Measurements from ENCODE around the gene TIMP3. TPM values are rescaled to one million over a fixed set of nuclear protein-coding genes. Genes with fewer than 3 reads are reported as not detected.
A peak's percentile ranks its signal among the peaks of the same experiment; 100 is the strongest.

Gene TIMP3
- total RNA-seq, 6 donors from 2014 or later, result 196 to 659 (median 531) TPM

DNA sequence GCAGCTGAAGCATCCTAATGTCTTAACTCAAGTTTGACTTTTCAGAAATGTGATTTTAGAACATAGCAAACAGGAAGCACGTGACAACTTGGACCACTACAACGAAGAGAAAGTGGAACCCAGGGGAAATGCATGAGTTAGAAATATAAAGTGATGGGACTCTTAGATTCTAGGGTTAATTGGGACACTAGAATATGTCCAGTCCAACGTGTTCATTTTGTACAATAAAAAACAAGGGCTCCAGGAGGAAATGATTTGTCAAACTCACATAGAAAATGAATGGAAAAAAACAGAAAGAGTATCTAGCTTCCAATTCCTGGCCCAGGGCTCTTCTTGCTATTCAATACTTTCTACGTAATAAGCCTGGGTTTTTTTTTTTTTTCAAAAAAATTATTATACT lies 30.7 kb downstream of the TIMP3 start:
- H3K9me3 ChIP-seq, result no peaks in the 10 kb centered on the region
- no peaks in the 10 kb centered on the region for H3K27me3 ChIP-seq
- DNase-seq, result no peak
- TF ChIP-seq EP300 (IDR thresholded peaks at IDR 0.05) (no peak), POLR2AphosphoS5 (IDR thresholded peaks at IDR 0.05) (no peak), POLR2A (IDR thresholded peaks at IDR 0.05) (no peak)
- TF ChIP-seq, protein P1, sequence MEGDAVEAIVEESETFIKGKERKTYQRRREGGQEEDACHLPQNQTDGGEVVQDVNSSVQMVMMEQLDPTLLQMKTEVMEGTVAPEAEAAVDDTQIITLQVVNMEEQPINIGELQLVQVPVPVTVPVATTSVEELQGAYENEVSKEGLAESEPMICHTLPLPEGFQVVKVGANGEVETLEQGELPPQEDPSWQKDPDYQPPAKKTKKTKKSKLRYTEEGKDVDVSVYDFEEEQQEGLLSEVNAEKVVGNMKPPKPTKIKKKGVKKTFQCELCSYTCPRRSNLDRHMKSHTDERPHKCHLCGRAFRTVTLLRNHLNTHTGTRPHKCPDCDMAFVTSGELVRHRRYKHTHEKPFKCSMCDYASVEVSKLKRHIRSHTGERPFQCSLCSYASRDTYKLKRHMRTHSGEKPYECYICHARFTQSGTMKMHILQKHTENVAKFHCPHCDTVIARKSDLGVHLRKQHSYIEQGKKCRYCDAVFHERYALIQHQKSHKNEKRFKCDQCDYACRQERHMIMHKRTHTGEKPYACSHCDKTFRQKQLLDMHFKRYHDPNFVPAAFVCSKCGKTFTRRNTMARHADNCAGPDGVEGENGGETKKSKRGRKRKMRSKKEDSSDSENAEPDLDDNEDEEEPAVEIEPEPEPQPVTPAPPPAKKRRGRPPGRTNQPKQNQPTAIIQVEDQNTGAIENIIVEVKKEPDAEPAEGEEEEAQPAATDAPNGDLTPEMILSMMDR (IDR thresholded peaks at IDR 0.05), result no peak
- no peak overlapping the region for H3K4me3 ChIP-seq
- no peak for ATAC-seq (ENCODE audit: low FRiP score in 2 of 2)
- H3K27ac ChIP-seq, result peak overlapping the region in 2 of 4 donors; percentile 59 to 63
- H3K36me3 ChIP-seq, result peaks cover 0 to 91% (median 10%) of the 10 kb centered on the region in 4 donors
- peaks cover 68 to 97% (median 76%) of the 10 kb centered on the region in 4 donors for H3K4me1 ChIP-seq
- 23 to 31% methylated on average over 4 of the region's 4 CpGs for WGBS, 2 donors

DNA sequence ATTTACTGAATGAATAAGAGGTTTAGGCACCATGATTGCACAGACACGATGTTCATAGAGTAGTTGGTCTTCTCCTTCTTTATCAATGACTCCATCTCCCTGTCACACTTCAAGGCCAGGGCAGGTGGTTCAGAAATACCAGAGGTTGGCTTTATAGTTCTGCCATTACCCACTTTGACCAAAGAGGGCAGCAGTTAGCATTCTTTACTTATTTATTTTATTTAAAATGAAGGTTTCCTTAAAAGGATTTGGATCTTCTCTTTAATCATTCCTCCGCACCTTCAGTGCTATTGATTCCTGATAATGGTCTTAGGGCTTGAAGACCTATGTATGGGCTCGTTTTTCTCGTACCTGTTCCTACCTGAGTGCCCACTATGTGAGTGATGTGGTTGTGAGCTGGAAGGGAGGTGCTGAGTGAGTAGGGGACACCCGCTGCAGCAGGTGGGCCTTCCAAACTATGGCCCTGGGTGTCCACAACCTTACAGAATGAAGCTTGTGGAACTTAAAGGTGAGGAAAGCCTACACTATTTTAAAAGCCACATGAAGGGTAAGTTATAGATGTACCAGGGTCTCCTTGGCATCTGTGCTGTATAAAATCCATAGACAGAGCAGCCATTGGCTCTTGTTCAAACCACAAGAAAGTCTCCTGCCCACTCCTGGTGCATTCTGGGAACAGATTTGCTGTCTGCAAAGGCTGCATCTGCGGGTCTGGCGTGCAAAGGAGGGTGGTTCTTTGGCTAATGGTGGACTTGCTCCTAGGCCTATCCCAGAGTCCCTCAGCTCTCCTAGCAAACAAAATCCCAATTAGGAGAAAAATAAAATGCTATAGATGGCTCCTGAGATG lies 35.0 kb downstream of the TIMP3 start:
- no peaks in the 10 kb centered on the region for H3K9me3 ChIP-seq
- ATAC-seq (ENCODE audit: low FRiP score in 2 of 2) (no peak), DNase-seq (no peak)
- peaks cover 0 to 94% (median 13%) of the 10 kb centered on the region in 4 donors for H3K36me3 ChIP-seq
- peaks cover 51 to 94% (median 70%) of the 10 kb centered on the region in 4 donors for H3K4me1 ChIP-seq
- H3K27me3 ChIP-seq, result no peaks in the 10 kb centered on the region
- TF ChIP-seq POLR2AphosphoS5 (IDR thresholded peaks at IDR 0.05) (no peak), EP300 (IDR thresholded peaks at IDR 0.05) (no peak)
- TF ChIP-seq, protein P1 (IDR thresholded peaks at IDR 0.05), result peak in 4 of 6 experiments; percentile 16 to 37 (median 30)
- no peak overlapping the region for H3K4me3 ChIP-seq
- WGBS, 2 donors, result 67 to 72% methylated on average over 7 of the region's 7 CpGs
- H3K27ac ChIP-seq, result peak overlapping the region in 3 of 4 donors; percentile 8 to 57 (median 22)

DNA sequence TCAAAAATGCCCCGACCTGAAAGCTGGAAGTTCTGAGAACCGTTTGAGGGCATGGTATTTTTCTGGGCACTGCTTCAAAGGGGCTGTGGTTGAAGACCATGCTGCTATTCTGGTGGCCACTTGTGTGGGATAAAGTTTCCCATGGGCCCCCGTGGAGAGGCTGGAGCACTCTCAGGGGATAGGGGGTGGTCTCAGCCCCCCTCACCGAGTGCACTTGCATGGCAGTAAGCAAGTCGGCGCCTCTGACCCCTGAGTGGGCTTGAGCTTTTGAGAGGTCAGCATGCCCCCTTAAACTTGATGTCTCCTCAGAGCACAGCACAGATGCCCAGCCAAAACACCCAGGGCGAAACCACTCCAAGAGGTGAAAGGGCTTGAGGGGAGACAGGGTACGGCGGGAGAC lies 35.6 kb downstream of the TIMP3 start:
- Histone ChIP-seq H3K4me3 (no peak overlapping the region), H3K36me3 (peaks cover 0 to 95% (median 13%) of the 10 kb centered on the region in 4 donors), H3K4me1 (peaks cover 49 to 94% (median 65%) of the 10 kb centered on the region in 4 donors), H3K9me3 (no peaks in the 10 kb centered on the region), H3K27ac (peak overlapping the region in 2 of 4 donors; percentile 23 to 57), H3K27me3 (no peaks in the 10 kb centered on the region)
- no peak for DNase-seq
- TF ChIP-seq, protein P1 (IDR thresholded peaks at IDR 0.05), result no peak
- no peak for TF ChIP-seq POLR2AphosphoS5 (IDR thresholded peaks at IDR 0.05)
- TF ChIP-seq POLR2A (IDR thresholded peaks at IDR 0.05), result no peak
- no peak for TF ChIP-seq EP300 (IDR thresholded peaks at IDR 0.05)
- ATAC-seq (ENCODE audit: low FRiP score in 2 of 2), result no peak
- WGBS, 2 donors, result 81 to 84% methylated on average over 9 of the region's 9 CpGs

DNA sequence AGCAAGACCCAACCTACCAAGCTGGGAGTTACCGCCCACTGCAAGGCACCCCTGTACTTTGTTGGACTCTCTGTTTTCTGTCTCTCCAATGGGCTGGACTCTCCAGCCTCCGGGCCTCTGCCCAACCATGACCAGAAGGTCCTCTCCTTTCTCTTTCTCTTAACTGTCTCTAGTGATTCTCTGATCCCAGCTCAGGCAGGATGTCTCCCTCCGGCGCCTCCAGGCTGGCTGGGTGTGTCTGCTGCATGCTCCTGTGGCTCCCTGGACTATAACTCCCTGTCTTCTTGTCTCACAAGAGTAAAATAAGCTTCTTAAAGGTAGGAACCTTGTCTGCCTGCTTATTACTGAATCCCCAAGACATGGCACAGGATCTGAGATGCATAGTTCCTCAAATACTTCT lies 36.3 kb downstream of the TIMP3 start:
- DNase-seq (no peak), ATAC-seq (ENCODE audit: low FRiP score in 2 of 2) (no peak)
- Histone ChIP-seq H3K27ac (peak overlapping the region in 2 of 4 donors; percentile 23 to 62), H3K4me1 (peaks cover 47 to 91% (median 62%) of the 10 kb centered on the region in 4 donors), H3K36me3 (peaks cover 0 to 95% (median 12%) of the 10 kb centered on the region in 4 donors), H3K27me3 (no peaks in the 10 kb centered on the region), H3K4me3 (no peak overlapping the region), H3K9me3 (no peaks in the 10 kb centered on the region)
- TF ChIP-seq POLR2AphosphoS5 (IDR thresholded peaks at IDR 0.05) (no peak), EP300 (IDR thresholded peaks at IDR 0.05) (no peak), POLR2A (IDR thresholded peaks at IDR 0.05) (no peak)
- TF ChIP-seq, protein P1 (IDR thresholded peaks at IDR 0.05), result no peak
- WGBS, 2 donors, result 59 to 85% methylated on average over 3 to 4 of the region's 4 CpGs

All from upper lobe of left lung (tissue), 6 donors.